Chondrocyte (in vitro differentiated cells): ENCODE data around the gene WDR88. TPM values are rescaled to one million over a fixed set of nuclear protein-coding genes. Genes with fewer than 3 reads are reported as not detected.
"Not testable (repeated sequence)": the region's sequence is repeated elsewhere in the genome, so short reads cannot be mapped to it uniquely, and the experiment has no call there.

Experiments
- DNase-seq: peaks from one replicate; pipeline ENCODE4 v3.0.0; 2021; ENCODE audit warnings: mixed read lengths, low spot score
- H3K27ac Mint-ChIP-seq: one replicate; pipeline ENCODE4 v1.8.0; 2021; ENCODE audit warnings: mild to moderate bottlenecking, moderate library complexity, mixed read lengths; ENCODE audit not compliant: unreplicated experiment
- H3K27me3 Mint-ChIP-seq: 2 replicates; pipeline ENCODE4 v1.8.0; 2021; ENCODE audit warnings: low read depth, mixed read lengths
- H3K36me3 Mint-ChIP-seq: 2 replicates; pipeline ENCODE4 v1.8.0; 2021; ENCODE audit warnings: low read depth, mixed read lengths
- H3K4me1 Mint-ChIP-seq: 2 replicates; pipeline ENCODE4 v1.8.0; 2021; ENCODE audit warnings: low read depth, mild to moderate bottlenecking, mixed read lengths
- H3K4me3 Mint-ChIP-seq: one replicate; pipeline ENCODE4 v1.8.0; 2021; ENCODE audit warnings: mild to moderate bottlenecking, moderate library complexity, mixed read lengths; ENCODE audit not compliant: unreplicated experiment
- H3K9me3 Mint-ChIP-seq: 2 replicates; pipeline ENCODE4 v1.8.0; 2021; ENCODE audit warnings: low read depth, mixed read lengths
- total RNA-seq: library from RNA; stranded (reverse); gene quantifications from 3 replicates; pipeline ENCODE4 v1.2.1, GENCODE V29; 2021
- TF ChIP-seq, protein P1 (sequence below): fragments of 200-600 bp; sonication (generic); IDR thresholded peaks from 2 replicates; pipeline ENCODE4 v1.5.0; 2021; ENCODE audit warnings: antibody characterized with exemption, mild to moderate bottlenecking, moderate library complexity

Gene WDR88
- total RNA-seq, 1 donor from 2014 or later: not detected

DNA sequence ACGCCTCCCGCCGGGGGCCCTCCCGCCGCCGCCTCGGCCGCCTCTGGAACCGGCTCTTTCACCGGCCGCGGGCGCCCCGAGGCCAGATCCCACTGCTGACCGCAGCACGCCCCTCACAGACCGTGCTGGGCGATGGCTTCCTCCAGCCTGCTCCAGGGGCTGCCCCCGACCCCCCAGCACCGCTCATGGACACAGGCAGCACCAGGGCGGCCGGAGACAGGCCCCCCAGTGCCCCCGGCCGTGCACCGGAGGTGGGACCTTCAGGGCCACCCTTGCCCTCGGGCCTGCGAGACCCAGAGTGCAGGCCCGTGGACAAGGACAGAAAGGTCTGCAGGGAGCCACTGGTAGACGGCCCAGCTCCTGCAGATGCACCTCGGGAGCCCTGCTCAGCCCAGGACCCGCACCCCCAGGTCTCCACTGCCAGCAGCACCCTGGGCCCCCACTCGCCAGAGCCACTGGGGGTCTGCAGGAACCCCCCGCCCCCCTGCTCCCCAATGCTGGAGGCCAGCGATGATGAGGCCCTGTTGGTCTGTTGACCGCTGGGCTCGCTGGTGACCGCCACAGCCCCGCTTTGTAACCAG, 75.2 kb downstream of the WDR88 start:
- no peaks in the 10 kb centered on the region for H3K9me3 Mint-ChIP-seq
- no peaks in the 10 kb centered on the region for H3K4me1 Mint-ChIP-seq
- H3K27ac Mint-ChIP-seq: no peak overlapping the region
- H3K4me3 Mint-ChIP-seq: no peak overlapping the region
- TF ChIP-seq, protein P1, sequence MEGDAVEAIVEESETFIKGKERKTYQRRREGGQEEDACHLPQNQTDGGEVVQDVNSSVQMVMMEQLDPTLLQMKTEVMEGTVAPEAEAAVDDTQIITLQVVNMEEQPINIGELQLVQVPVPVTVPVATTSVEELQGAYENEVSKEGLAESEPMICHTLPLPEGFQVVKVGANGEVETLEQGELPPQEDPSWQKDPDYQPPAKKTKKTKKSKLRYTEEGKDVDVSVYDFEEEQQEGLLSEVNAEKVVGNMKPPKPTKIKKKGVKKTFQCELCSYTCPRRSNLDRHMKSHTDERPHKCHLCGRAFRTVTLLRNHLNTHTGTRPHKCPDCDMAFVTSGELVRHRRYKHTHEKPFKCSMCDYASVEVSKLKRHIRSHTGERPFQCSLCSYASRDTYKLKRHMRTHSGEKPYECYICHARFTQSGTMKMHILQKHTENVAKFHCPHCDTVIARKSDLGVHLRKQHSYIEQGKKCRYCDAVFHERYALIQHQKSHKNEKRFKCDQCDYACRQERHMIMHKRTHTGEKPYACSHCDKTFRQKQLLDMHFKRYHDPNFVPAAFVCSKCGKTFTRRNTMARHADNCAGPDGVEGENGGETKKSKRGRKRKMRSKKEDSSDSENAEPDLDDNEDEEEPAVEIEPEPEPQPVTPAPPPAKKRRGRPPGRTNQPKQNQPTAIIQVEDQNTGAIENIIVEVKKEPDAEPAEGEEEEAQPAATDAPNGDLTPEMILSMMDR: no peak
- H3K36me3 Mint-ChIP-seq: peaks cover 7% of the 10 kb centered on the region
- H3K27me3 Mint-ChIP-seq: no peaks in the 10 kb centered on the region
- peak; percentile 91 for DNase-seq

DNA sequence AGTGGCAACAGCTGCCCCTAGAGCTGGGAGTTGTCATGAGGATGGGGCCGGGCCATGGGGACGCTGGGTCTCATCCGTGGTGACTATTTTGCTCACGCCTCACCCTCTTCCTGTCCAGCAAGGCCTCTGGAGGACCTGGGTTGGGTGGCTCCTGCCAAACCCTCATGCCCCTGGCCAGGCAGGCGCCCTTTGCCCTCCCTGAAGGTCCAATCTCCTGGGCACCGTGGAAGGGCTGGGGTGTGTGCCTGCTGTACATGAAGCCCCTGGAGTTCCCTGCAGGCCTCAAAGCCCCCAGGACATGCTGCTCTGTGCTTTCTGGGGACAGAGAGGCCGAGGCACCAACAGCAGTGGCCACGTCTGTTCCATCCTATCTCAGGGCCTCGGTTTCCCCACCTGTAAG, 76.0 kb downstream of the WDR88 start:
- H3K27ac Mint-ChIP-seq: no peak overlapping the region
- no peak for DNase-seq
- H3K36me3 Mint-ChIP-seq: peaks cover 3% of the 10 kb centered on the region
- no peaks in the 10 kb centered on the region for H3K9me3 Mint-ChIP-seq
- no peaks in the 10 kb centered on the region for H3K27me3 Mint-ChIP-seq
- H3K4me1 Mint-ChIP-seq: no peaks in the 10 kb centered on the region
- TF ChIP-seq, protein P1: no peak
- no peak overlapping the region for H3K4me3 Mint-ChIP-seq

DNA sequence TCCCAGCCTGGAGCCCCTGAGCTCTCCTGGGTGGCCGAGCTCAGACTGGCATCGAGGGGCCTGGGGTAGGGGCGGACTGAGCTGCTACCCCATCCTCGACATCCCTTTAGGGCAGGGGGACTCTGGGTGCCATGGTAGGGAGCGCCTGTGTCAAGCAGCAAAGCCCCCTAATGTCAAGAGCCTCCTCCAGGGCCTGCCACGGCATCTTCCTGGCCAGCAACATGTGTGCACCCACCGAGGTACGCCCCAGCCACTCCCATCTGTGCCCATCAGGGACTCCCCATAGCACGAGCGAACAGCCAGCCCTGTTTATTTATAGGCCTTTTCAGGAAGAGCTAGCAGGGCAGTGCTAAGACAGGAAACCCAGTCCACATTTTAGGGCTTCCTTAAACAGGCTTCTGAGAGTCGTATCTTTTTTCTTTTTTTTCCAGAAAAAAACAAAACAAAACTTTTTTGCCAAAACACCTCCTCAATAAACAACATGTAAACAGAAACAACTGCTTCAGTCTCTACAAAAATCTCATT, 76.5 kb downstream of the WDR88 start:
- no peaks in the 10 kb centered on the region for H3K27me3 Mint-ChIP-seq
- H3K9me3 Mint-ChIP-seq: no peaks in the 10 kb centered on the region

DNA sequence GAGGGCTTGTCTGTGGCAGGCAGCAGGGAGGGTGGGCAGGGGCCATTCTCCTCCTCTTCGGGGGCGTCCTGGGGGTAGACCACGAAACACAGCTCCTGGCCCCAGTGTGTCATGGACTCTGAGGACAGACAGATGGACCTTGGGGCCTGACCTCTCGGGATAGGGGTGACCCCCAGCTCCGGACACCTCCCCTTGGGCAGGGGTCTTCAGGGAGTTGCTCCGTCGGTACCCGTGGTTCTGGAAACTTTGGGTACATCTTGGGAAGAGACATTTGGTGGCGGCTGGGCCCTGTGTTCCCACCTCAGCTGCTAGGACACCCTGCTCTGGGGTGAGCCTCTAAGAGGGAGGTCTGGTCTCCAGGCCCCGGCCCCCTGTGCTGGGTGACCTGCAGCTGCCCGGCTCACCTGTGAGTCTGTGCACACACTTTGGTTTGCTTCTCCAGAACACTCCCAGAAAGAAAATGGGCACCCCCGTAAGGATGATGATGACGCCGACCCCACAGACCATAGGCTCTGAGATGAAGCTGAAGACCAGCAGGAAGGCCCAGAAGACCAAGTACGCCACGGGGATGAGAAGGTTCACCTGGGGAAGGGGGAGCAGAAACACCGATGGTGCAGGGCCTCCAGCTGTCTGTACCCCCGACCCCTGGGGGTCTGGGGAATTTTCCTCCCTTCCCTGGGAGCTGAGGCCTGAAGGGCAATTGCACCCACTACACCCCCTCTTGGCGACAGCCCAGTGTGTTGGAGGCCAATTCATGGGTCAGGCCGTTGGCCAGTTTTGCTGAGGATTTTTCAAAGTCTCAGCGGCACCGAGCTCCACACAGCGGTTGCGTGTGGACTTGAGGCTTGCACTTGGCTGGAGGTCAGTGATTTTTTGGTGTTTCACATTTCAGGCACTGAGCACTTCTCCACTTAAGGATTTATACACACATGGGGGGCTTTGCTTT, 77.3 kb downstream of the WDR88 start:
- no peak for DNase-seq
- Mint-ChIP-seq H3K9me3 (no peaks in the 10 kb centered on the region), H3K4me3 (no peak overlapping the region), H3K4me1 (no peaks in the 10 kb centered on the region), H3K27me3 (no peaks in the 10 kb centered on the region), H3K36me3 (no peaks in the 10 kb centered on the region), H3K27ac (no peak overlapping the region)
- TF ChIP-seq, protein P1: no peak

More for the DNA sequence above, 76.5 kb downstream of the WDR88 start:
- no peak overlapping the region for H3K27ac Mint-ChIP-seq
- no peaks in the 10 kb centered on the region for H3K4me1 Mint-ChIP-seq
- H3K4me3 Mint-ChIP-seq: no peak overlapping the region
- TF ChIP-seq, protein P1: no peak
- H3K36me3 Mint-ChIP-seq: no peaks in the 10 kb centered on the region
- no peak for DNase-seq

DNA sequence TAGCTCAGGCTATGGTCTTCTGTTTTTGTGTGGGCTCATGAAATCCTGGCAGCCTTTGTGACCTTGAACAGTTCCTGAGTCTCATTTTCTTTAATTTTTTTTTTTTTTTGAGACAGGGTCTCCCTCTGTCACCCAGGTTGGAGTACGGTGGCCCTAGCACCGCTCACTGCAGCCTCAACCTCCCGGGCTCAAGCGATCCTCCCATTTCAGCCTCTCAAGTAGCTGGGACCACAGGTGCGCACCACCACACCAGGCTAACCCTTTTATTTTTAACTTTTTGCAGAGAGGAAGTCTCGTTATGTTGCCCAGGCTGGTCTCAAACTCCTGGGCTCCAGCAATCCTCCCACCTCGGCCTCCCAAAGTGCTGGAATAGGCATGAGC, 77.9 kb downstream of the WDR88 start:
- not testable (repeated sequence) for DNase-seq

More for the DNA sequence above, 77.9 kb downstream of the WDR88 start:
- H3K4me3 Mint-ChIP-seq, H3K27me3 Mint-ChIP-seq, H3K36me3 Mint-ChIP-seq, H3K27ac Mint-ChIP-seq, H3K4me1 Mint-ChIP-seq, H3K9me3 Mint-ChIP-seq: not testable (repeated sequence)
